GM19467 (cell line): ENCODE data around the gene LRPAP1.

ENCODE experiments used
- ATAC-seq: cut with Tn5 transposase; IDR thresholded peaks from one replicate; pipeline ENCODE4 v1.9.1; 2021; ENCODE audit warnings: mild to moderate bottlenecking, moderate library complexity; ENCODE audit not compliant: unreplicated experiment

LRPAP1 gene

DNA sequence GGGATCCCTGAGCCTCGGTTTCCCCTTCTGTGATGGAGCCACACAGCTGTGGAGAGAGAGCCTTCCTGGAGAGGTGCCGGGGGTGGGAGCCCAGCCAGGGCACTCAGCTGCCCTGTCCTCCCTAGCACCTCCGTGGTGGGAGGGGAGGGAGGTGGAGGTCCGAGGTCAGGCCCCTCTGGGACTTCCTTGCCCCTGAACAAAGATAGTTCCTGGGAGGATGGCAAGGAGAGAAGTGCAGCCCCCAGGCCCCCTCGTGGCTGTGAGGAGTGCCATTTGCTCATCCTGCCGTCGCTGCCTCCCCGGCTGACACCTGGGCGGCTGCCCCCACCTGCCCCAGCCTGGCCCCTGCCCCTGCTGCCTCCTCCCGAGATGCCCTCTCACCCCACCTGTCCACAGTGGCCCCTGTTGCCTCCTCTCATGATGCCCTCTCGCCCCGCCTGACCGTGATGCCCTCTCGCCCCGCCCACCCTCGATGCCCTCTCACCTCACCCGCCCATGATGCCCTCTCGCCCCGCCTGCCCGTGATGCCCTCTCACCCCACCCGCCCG is 56.4 kb downstream of the LRPAP1 start:
- ATAC-seq, result no peak

DNA sequence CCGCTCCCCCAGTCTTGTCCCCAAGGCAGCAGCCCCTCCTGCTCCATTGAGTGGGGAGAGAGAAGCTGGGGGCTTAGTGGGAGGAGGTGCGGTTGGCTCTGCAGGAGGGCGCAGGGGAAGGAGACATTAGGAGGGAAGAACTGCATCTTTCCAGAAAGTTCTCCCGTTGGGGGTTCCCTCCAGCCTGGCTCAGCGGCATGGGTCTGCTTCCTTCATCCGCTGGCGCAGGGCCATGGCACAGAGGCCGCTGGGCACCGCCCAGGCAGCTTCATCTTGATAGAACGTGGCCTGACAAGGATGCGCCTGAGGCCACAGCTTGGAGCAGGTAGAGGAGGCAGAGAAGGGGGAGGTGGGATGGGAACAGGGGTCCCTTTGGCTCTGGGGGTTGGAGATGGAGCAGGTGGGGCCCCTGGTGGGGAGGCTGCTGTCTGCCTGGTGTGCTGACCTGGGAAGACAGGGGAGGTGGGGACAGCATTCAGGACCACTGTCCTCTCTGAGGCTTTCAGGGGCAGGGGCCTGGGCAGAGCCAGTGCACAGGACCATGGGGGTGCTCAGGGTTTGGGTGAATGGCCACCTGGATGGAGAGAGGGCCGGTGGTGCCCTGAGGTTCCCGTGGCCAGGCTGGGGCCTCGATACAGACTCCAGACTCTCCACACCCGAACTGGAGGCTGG is 57.0 kb downstream of the LRPAP1 start:
- ATAC-seq, result no peak

DNA sequence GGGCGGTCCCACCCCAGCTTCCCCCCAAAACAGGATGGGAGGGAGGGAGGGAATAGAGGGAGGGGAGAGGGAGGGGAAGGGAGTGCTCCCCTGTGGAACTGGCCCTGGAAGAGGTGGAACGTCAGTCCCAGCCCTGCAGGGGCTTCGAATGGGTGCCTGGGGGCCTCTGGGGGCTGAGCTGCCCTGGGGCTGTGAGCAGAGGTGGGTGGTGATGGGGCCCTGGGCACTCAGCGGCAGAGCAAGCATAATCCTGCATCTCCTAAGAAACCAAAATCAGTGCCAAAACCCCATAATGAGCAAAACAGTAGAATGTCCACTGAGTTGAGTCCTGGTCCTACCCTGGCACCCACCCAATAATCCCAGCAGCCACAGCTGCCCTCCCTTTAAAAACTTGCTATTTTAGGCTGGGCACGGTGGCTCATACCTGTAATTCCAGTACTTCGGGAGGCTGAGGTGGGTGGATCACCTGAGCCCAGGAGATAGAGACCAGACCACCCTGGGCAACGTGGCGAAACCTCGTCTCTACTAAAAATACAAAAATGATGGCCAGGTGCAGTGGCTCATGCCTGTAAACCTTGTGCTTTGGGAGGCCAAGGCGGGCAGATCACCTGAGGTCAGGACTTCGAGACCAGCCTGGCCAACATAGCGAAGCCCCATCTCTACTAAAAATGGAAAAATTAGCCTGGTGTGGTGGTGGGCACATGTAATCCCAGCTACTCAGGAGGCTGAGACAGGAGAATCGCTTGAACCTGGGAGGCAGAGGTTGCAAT is 58.0 kb downstream of the LRPAP1 start:
- ATAC-seq, result no peak

DNA sequence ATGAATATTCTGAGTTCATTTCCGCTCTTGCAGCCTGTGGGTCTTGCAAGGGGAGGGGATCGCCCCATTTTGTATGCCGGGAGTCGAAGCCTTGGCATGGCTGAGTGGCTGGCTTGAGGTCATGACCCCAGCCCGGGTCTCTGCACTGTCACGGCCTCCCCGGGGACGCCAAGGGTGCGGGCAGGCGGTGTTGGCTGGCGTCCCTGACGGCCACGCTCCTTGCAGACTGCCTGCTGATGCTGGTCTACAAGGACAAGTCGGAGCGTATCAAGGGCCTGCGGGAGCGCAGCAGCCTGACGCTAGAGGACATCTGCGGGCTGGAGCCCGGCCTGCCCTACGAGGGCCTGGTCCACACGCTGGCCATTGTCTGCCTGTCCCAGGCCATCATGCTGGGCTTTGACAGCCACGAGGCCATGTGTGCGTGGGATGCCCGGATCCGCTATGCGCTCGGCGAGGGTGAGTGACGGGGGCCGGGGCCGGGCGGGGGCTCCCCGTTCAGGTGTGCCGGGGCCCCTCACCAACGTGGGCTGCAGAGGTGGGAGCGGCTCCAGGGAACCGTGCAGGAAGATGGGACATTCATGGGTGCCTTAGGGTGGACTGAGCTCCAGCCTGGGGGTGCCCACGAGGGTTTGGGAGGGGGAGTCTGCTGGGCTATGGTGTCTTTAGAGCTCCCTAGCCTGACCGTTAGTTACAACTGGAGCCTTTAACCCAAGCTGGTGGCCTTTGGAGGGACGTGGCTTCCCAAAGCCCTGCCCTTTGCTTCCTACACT is 58.9 kb downstream of the LRPAP1 start:
- ATAC-seq, result no peak

DNA sequence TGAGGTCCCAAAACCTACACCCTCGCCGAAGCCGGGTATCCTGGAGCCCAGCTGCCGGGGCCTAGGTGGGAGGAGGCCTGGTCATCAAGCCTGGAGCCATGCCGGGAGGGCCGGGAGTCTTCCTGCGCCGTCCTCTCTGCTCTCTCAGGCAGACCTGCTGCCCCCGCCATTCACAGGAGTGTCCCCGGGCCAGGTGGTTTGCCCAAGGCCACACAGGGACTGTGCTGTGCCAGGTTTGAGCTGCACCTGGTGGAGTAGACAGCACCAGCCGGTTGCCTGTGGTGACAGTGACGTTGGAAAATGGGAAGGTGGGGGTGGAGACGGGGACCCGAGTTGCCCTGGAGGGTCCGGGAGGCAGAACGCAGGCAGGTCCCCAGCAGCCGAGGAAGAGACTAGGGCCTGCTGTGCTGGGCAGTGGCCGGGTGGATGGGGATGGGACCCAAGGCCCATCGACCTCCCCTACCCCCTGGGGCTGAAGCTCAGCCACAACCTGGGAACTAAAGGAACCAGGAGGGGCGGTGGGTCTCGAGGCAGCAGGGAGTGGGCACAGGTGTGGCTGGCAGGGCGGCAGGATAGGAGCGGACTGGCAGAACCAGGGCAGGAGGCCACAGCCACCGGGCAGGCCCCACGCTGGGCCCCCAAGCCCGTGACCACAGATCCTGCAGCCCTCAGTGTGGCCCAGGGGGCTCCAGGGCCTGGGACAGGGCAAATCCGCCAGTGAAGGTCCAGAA is 59.6 kb downstream of the LRPAP1 start:
- no peak for ATAC-seq

DNA sequence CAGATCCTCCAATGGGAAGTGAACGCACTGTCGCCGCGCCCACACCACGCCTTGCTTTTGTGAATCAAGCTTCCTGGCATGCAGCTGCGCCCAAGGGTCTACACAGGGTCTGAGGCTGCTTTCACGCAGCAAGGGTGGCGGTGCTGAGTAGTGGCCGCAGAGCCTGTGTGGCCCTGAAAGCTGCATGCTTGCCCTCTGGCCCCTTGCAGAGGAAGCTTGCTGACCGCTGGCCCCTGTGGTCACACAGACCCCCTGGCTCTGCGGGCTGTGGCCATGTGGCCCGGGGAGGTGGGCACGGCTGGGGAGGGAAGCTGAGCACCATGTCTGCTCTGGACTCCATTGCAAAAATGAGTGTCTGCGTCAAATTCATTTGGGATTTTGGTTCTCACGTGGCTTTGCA is 60.3 kb downstream of the LRPAP1 start:
- no peak for ATAC-seq

DNA sequence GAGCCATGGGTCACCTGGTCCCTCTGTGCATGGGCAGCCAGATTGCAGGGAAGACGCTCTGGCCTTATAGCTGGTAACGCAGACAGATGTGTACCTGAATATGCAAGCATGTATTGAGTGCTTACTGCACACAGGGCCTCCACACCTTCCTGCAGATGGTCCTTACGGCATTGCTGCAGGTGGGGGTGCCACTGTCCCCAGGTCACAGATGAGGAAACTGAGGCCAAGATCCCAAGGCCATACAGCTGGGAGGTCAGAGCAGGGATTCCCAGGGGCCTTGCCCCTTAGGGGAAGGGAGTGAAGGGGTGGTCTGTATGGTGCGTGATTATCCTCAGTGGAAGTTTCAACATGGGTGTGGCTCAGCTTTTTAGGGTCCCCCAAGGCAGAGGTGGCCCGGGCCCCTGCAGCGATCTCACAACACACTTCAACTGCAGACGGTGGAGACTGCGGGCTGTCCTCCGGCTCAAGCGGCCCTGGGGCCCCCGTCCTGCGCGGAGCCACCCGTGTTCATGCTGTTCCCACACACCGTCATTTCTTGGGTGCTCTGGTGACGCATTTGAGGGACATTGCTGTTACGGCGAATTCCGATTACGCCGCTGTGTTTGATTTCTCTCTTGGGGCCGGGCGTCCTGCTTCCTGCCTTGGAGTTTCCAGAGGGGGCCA is 61.0 kb downstream of the LRPAP1 start:
- no peak for ATAC-seq

DNA sequence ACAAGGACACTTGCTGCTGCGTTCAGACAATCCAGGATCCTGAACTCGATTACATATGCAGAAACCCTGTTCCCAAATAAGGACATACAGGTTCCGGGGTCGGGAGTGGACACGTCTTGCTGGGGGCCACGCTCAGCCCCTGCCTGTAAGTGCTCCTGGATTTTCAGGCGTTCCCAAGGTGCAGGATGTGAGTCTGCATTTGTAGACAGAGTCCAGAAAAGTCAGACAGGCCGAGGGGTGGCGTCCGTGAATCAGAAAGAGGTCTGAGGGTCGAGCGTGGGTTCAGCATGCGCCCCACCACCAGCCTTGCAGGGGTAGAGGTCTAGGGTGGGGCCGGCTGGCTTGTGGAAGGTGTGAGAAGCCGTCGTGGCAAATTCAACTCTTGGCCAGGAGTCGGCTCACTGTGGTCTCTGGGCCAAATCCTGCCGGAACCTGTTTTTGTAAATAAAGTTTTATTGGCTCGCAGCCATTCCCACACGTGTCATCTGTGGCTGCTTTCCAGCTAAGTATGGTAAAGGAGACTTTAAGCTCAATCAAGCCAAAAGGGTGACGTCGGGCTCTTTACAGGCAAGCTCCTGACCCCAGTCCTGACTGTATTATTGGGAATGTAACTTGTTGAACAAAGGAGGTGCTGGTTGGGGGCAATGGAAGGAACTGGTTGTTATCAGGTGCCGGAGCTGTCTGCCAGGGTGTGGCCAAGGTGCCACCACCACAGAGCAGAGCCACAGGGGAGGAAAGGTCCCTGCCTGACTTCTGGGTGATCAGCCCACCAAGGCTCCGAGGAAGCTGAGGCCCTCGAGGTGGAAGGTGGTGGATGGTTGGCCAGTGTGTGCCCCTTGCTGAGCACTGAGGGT is 61.8 kb downstream of the LRPAP1 start:
- ATAC-seq, result no peak

DNA sequence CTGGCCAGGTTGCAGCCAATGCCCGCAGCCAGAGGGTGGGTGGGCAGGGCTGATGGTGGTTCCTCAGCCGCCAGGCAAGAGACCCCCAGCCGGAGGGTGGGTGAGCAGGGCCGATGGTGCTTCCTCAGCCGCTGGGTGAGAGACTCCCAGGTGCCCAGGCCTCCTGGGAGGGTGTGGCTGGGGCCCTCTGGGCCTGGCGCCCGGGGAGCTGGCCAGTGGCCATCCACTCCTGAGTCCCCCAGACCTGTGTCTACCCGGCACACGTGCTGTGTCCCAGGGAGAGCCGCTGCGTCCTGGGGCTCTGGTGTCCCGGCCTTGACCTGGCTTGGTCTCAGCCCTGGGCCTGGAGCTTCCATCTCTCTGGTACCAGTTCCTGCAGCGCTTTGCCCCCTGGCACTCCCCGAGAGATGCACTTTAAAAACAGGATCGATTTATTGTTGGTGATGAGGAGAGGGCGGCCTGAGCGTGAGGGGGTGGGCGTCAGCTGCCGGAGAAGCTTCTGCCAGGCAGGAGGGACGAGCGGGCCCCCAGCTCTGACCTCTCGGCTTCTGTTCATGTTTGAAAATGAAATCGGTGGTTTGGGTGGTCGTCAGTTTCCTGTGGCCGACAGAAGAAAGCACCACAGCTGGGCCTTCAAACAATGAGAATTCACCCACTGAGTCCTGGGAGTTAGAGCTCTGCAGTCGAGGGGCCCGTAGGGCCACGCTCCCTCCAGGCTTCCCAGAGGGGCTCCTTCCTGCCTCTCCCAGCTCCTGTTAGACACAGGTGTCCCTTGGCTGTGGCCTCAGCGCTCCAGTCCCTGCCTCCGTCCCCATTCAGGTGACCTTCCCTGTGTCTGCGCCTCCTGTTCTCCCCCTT is 62.6 kb downstream of the LRPAP1 start:
- ATAC-seq, result no peak

DNA sequence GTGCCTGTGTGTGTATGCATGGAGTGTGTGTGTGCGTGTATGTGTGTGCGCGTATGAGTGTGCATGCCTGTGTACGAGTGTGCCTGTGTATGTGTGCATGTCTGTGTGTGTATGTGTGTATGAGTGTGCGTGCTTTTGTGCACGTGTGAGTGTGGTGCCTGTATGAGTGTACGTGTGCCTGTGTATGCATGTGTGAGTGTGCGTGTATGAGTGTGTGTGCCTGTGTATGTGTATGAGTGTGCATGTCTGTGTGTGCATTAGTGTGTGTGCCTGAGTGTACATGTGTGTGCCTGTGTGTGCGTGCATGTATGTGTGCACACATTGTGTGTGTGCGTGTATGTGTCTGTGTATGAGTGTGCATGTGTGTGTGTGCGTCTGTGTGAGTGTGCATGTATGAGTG is 63.4 kb downstream of the LRPAP1 start:
- no peak for ATAC-seq

DNA sequence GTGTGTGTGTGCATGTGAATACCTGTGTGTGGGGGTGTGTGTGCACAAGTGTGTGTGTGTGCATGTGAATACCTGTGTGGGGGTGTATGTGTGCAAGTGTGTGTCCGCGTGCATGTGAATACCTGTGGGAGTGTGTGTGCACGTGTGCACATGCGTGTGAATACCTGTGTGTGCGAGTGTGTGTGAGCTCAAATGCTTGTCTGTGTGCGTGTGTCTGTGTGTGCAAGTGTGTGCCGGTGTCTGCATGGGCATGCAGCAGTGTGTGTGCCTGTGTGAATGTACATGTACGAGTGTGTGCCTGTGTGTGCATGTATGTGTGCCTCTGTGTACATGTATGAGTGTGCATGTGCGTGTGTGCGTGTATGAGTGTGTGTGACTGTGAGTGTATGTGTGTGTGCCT is 64.1 kb downstream of the LRPAP1 start:
- ATAC-seq, result no peak

DNA sequence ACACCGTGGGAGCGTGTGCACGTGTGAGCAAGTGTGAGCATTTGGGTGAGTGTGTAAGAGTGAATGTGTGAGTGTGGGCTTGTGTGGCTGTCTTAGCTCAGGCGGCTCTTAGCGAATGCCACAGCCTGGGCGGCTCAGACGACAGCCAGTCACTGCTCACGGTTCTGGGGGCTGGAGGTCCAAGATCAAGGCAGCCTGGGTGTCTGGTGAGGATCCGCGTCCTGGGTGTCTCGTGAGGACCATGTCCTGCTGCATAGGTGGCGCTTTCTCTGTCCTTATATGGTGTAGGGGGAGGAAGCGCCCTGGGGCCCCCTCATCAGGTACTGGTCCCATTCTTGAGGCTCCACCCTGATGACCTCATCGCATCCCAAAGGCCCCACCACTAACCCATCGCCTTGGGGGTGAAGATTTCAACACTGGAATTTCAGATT is 64.6 kb downstream of the LRPAP1 start:
- ATAC-seq, result no peak

DNA sequence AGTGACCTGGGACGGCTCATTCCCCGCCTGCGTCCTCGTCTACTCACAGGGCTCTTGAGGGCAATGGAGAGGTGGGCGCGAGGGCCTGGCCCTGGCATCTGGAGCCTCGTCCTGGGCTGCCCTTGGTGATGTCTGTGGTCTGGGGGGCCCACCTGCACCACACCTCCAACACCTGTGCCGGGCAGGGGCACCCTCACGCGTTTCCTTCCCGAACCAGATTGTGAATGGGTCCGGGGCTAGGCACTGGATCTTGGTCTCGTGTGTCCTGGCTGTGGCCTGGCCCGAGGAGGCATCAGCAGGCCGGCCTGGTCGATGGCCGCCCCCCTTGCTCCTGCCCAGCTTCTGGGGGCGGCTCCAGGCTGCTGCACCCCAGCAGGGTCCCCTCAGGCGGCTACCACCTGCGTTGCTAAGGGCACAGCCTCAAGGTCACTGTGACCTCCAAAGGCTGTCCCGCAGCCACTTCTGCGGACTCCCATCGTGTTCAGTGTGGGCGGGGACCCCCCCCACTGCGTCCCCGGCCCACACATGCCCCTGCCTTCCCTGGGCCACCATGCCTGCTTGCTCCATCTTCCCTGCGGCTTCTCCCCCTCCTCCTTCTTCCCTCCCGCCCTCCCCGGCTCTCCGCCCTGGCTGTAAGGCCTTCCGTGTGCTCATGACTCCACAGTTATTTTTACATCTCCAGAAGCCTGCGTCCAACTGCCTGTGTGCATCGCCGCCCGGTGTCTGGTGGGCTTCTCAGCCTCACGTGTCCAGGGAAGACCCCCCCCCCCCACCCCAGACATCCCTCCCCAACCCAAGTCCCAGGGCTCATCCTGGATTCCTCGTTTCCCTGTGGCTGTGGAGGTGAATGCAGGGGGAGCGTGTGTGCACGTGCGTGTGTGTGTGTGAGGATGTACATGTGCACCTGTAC is 65.3 kb downstream of the LRPAP1 start:
- ATAC-seq, result no peak

DNA sequence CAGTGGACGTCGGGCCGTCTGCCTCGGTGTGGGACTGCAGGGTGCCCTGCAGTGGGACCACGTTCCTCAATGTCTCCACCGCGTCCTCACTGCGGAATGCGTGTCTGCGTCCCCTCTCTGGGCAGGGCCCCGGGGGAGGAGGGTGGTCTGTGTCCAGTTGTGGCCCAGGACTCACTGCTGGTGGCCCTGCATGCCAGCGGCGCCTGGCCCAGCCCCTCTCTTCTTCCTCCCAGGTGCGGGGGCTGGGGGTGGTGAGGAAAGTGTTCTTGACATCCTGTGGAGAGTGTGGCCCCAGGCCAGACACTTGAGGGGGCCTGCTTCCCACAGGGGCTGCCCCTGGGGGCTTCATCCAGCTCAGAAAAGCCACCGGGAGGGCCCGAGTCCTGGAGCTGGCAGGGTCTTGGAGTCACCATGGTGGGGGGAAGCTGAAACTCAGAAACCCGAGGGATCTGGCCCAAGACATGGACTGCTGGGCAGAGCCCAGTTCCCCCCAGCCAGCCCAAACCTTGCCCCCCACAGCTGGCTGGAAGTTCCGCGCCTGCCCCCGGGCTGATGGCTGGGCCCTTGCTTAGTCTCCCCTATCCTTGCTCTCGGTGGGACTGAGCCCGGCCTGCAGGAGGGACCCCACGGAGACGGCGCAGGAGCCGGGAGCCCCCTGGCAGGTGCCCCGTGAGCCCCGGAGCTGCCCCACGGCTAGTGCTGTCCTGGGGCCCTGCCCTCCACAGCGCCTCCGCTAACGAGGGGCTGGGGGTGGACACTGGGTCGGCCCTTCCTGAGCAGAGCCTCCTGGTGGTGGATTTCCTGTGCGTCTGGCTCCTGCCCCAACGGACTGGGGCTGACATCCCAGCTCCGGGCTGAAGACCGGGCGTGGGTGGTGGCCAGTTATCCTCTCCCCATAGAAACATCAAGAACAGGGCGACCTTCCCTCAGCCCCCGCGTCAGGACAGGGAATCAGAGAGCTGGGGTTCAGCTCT is 66.2 kb downstream of the LRPAP1 start:
- ATAC-seq, result no peak

DNA sequence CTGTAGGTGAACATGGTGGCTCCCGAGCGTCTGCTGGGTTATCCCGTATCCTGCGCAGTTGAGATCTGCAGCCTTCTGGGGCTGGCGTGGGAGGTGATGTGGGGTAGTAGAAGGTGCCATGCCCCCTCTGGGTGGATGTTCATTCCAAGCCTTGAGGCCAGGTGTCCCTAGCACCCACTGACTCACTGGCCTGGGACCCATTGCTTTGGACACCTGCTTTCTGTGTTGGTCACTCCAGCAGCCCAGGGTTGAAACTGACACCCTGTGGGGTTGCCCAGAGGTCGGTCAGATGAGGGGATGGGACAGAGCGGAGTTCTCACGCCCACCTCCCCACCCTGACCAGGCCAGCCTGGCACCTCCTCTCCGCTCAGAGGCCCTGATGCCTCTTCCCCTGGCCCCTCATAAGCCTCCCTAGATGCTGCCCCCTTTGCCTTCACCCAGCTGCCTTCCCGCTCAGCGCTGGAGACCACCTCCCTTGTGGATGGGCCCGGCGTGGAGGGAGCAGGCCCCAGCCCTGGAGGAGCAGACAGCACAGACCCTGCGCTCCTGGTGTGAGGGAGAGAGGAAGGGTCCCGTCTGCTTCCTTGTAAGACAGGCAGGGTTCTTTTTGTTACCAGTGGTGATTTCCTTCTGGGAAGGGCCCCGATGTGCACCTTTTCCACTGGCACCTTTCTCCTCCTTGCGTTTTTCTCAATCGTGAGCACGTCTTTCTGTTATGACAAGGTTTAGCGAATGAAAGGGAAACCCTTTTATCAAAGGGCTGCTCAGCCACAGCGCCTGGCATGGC is 67.1 kb downstream of the LRPAP1 start:
- ATAC-seq, result no peak
